Small intestine (tissue), 16 donors: Measurements from ENCODE around the gene RNF11. TPM values are rescaled to one million over a fixed set of nuclear protein-coding genes. Genes with fewer than 3 reads are reported as not detected.

Source experiments
- DNase-seq, 2 donors: peaks; one replicate each; pipeline versions ENCODE4 v3.0.0 to v3.0.0-alpha.2; 2013
- FAIRE-seq: peaks from 2 replicates; lab custom pipeline; 2012; peaks lifted over from hg19 to GRCh38; lab: Jason Lieb, UNC
- H3K27ac ChIP-seq, 3 donors: one replicate each; pipeline ENCODE4 v1.5.1; 2013; ENCODE audit warnings: low read length in 2 of 3, mild to moderate bottlenecking in 2 of 3, control low read depth in 1 of 3, inconsistent platforms in 1 of 3, low read depth in 1 of 3, moderate library complexity in 1 of 3
- H3K27me3 ChIP-seq, 3 donors: one replicate each; pipeline ENCODE4 v1.6.1; 2013; ENCODE audit warnings: low read length in 3 of 3, inconsistent platforms in 1 of 3; ENCODE audit not compliant: control insufficient read depth in 3 of 3, insufficient read depth in 3 of 3
- H3K36me3 ChIP-seq, 3 donors: one replicate each; pipeline ENCODE4 v1.6.1; 2013; ENCODE audit warnings: low read length in 3 of 3, inconsistent platforms in 1 of 3, low read depth in 1 of 3, mild to moderate bottlenecking in 1 of 3, moderate library complexity in 1 of 3; ENCODE audit not compliant: control insufficient read depth in 3 of 3, insufficient read depth in 2 of 3
- H3K4me1 ChIP-seq, 3 donors: one replicate each; pipeline ENCODE4 v1.6.1; 2013; ENCODE audit warnings: low read length in 2 of 3, inconsistent platforms in 1 of 3, low read depth in 1 of 3, mild to moderate bottlenecking in 1 of 3, moderate library complexity in 1 of 3; ENCODE audit not compliant: control insufficient read depth in 3 of 3, insufficient read depth in 2 of 3
- H3K4me3 ChIP-seq, 3 donors: one replicate each; pipeline ENCODE4 v1.5.1; 2013; ENCODE audit warnings: low read length in 3 of 3, control low read depth in 1 of 3, inconsistent platforms in 1 of 3, low read depth in 1 of 3, mild to moderate bottlenecking in 1 of 3, moderate library complexity in 1 of 3
- H3K9me3 ChIP-seq, 2 donors: one replicate each; pipeline ENCODE4 v1.6.1; 2013; ENCODE audit warnings: low read depth in 1 of 2, low read length in 1 of 2; ENCODE audit not compliant: control insufficient read depth in 2 of 2, insufficient read depth in 1 of 2
- WGBS, 3 donors: extraction: QIAGEN DNeasy Blood & Tissue Kit; methylation state at CpG; one replicate each; pipeline ENCODE4 v1.1.7; 2013; 5-methylcytosine and 5-hydroxymethylcytosine counted together
- long read RNA-seq, 10 donors: transcript quantifications; one replicate each; lab custom pipeline, GENCODE V29; 2026
- polyA plus RNA-seq, 4 donors: library from polyadenylated mRNA; stranded (reverse) in 3 of 4; unstranded in 1 of 4; fragments of 200-250 nt in 3 of 4; fragments of 120-200 nt in 1 of 4; gene quantifications; one replicate each; pipeline versions ENCODE4 v1.2.1 to v1.2.3, GENCODE V29; 2013
- donor health status: healthy with polysubstance abuse.
- donor health status: control.
- donor health status: control.
- donor health status: Bipolar disorder and iron deficiency.
- donor health status: healthy.

RNF11 gene, protein sequence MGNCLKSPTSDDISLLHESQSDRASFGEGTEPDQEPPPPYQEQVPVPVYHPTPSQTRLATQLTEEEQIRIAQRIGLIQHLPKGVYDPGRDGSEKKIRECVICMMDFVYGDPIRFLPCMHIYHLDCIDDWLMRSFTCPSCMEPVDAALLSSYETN
- polyA plus RNA-seq: 10 to 100 TPM; 41.9 to 88.6 (median 76.7) TPM
- long read RNA-seq, donor 1: 0 reads
- long read RNA-seq, donor 2, transcript RNF11-201 (3 exons, 3,084 nt): major isoform, 16 of 21 reads
- long read RNA-seq, donor 2, partial matches to known transcripts: 5 of 21 reads
- long read RNA-seq, donor 2, other reads (novel, unspliced or antisense): 0 of 21 reads
- long read RNA-seq, donor 3, transcript RNF11-201 (3 exons, 3,084 nt): major isoform, 19 of 36 reads
- long read RNA-seq, donor 3, partial matches to known transcripts: 17 of 36 reads
- long read RNA-seq, donor 3, other reads (novel, unspliced or antisense): 0 of 36 reads
- long read RNA-seq, donor 4: 0 reads
- long read RNA-seq, donor 5, transcript RNF11-201 (3 exons, 3,084 nt): major isoform, 5 of 12 reads
- long read RNA-seq, donor 5, partial matches to known transcripts: 6 of 12 reads
- long read RNA-seq, donor 5, other reads (novel, unspliced or antisense): 0 of 12 reads
- long read RNA-seq, donor 6, transcript RNF11-201 (3 exons, 3,084 nt): major isoform, 29 of 36 reads
- long read RNA-seq, donor 6, partial matches to known transcripts: 6 of 36 reads
- long read RNA-seq, donor 6, other reads (novel, unspliced or antisense): 0 of 36 reads
- long read RNA-seq, donor 7: 0 reads
- long read RNA-seq, donor 8, partial matches to known transcripts: 0 of 3 reads
- long read RNA-seq, donor 8, other reads (novel, unspliced or antisense): 0 of 3 reads
- long read RNA-seq, donor 9, transcript RNF11-201 (3 exons, 3,084 nt): major isoform, 8 of 9 reads
- long read RNA-seq, donor 9, partial matches to known transcripts: 0 of 9 reads
- long read RNA-seq, donor 9, other reads (novel, unspliced or antisense): 0 of 9 reads
- long read RNA-seq, donor 10, transcript RNF11-201 (3 exons, 3,084 nt): major isoform, 40 of 41 reads
- long read RNA-seq, donor 10, partial matches to known transcripts: 0 of 41 reads
- long read RNA-seq, donor 10, other reads (novel, unspliced or antisense): 0 of 41 reads

DNA sequence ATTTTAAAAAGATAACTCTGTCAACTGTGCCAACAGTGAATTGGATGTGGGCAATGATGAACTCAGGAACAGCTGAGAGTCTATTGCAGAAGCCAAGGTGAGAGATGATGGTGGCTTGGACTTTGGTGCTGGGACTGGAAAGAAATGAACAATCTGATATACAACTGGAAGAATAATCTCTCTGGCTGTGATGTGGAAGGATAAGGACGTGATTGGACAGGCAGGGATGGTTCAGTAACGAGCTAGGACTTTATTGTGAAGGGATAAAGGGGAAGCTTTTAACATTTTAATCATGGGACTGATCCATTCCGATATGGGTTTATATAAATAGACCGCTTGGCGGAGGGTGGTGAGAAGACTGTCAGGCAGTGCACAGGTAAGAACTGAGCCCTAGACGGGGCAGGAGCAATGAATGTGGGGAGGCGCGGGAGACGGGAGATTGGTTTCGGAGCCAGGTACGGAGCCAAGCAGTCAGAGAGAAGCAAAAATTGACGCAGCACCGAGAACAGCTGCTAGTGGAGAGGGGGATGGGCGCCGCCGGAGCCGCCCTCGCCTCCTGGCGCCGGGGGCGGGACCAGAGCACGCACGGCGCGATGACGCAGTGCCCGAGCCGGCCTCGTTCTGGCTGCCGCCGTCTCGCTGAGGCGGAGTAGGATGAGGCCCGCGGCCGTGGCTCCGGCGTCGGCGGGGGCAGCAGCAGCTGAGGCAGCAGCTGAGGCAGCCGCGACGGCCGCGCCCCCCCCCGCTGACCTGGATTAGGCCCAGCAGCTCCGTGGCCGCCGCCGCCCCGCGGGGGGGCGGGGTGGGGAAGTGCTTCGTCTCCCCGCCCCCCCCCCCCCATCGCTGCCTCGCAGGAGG lies at the start of gene RNF11:
Gene RNF11 (plus strand): TSS at position 601 of the 858 bp plus-strand sequence. CDS start 484 bp downstream, outside the sequence.
- H3K4me3 ChIP-seq: peak within 1 kb of the TSS; percentile 69 to 97 (median 87)
- peak within 1 kb of the TSS; percentile 96 to 98 (median 96) for H3K27ac ChIP-seq
- no peaks in the 10 kb centered on the region for H3K9me3 ChIP-seq
- peaks cover 4 to 13% (median 9%) of the 10 kb centered on the region in 3 donors for H3K4me1 ChIP-seq
- no peaks in the 10 kb centered on the region for H3K36me3 ChIP-seq
- peak; percentile 91 to 97 for DNase-seq
- FAIRE-seq: no peak
- H3K27me3 ChIP-seq: no peaks in the 10 kb centered on the region
- 0 to 1% (median 0%) methylated on average over 16 to 55 of the region's 57 CpGs for WGBS, 3 donors

DNA sequence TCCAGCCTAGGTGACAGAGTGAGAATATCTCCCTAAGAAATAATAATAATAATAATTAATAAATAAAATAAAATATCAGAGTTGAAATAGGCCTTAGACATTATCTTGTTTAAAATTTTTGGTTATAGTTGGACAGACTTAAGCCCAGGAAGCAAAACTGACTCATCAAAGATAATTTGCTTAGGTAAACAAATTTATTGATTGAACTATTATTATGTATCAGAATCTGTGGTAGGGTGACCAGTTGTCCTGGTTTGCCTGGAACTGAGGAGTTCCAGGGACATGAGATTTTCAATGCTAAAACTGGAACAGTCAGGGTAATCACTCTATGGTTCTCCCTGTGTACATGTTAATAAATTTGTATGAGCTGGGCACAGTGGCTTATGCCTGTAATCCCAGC lies 47.8 kb upstream of the RNF11 start:
- H3K4me3 ChIP-seq: no peak overlapping the region
- H3K27me3 ChIP-seq: no peaks in the 10 kb centered on the region
- FAIRE-seq: no peak

DNA sequence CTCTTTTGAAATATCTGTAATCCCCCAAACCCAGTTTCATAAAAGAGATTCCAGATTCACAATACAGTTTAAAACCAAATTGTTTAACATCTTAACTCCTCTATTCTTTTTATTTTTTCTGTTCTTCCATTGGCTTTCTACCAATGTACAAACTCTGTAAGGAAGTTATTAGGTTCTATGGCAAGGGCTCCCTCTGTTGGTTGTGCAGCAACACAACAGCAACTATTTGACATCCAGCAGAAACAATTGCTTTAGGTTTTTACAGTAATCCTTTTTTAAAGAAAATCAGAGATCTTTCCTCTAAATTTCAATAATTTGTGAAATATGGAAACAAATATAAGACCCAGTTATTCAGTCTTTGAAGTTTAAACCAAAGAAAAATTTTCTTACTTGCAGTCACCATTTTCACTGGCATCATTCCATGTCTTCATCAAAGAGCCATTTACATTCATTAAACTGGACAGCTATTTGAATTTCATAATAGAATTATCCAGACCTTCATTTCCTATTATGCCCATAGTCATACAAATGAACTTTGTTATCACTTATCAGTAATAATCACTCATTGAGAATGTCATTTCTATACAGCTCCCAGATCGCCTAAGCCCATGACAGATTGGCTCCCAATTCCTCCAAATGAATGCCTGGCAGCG lies 46.5 kb upstream of the RNF11 start:
- Histone ChIP-seq H3K4me1 (no peaks in the 10 kb centered on the region), H3K4me3 (no peak overlapping the region), H3K27ac (no peak overlapping the region), H3K27me3 (no peaks in the 10 kb centered on the region), H3K36me3 (no peaks in the 10 kb centered on the region), H3K9me3 (no peaks in the 10 kb centered on the region)
- FAIRE-seq: peak; percentile 30
- peak; percentile 58 to 67 for DNase-seq
- 17 to 50% (median 49%) methylated on average over 2 of the region's 2 CpGs for WGBS, 3 donors

More for the DNA sequence above, 47.8 kb upstream of the RNF11 start:
- no peak for DNase-seq
- Histone ChIP-seq H3K4me1 (no peaks in the 10 kb centered on the region), H3K36me3 (no peaks in the 10 kb centered on the region), H3K9me3 (no peaks in the 10 kb centered on the region), H3K27ac (no peak overlapping the region)

DNA sequence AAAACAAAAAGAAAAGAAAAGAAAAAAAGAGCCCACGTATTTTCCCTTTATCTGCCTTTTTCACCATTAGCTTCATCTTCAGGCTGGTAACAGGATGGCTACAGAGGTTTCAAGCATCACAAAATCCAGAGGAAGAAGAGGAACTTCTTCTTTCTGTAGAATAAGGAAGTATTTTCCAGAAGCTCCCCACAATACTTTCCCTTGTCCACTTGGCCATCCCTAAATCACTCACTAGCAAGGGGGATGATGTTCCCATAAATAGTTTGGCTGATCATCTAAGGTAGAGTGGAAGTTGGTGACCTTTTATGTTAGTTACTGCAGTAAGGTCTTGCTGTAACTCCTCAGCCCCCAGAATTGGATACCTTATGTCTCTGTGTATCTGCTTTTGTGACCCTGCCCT lies 45.1 kb upstream of the RNF11 start:
- FAIRE-seq (no peak), DNase-seq (no peak)
- H3K36me3 ChIP-seq: no peaks in the 10 kb centered on the region
- no peak overlapping the region for H3K4me3 ChIP-seq
- H3K27ac ChIP-seq: no peak overlapping the region
- no peaks in the 10 kb centered on the region for H3K27me3 ChIP-seq
- H3K9me3 ChIP-seq: no peaks in the 10 kb centered on the region
- WGBS, 3 donors: 42 to 74% (median 67%) methylated on average over 1 of the region's 1 CpG
- no peaks in the 10 kb centered on the region for H3K4me1 ChIP-seq

DNA sequence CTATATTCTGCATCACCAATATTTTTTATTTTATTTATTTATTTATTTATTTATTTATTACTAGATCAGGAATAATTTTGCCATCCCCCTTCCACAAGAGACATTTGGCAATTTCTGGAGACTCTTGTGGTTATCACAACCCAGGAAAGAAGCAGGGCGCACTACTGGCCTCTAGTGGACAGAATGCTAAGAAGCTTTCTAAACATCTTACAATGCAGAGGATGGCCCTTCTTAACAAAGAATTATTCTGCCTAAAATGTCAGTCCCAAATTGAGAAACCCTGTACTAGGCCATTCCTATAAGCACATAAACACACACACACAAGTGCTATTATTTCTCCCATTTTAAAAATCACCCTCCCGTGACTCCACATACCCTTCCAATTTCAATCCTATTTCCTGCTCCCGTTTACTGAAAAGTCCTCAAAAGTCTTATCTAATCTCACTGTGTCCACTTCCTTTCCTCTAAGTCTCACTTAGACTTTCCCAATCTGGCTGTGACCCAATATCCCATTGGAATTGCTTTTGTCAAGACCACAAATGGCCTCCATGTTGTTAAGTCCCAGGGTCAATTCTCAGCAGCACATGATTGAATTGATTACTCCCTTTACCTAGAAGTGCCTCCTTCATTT lies 43.7 kb upstream of the RNF11 start:
- peak; percentile 64 to 69 for DNase-seq
- FAIRE-seq: no peak
- Histone ChIP-seq H3K4me3 (no peak overlapping the region), H3K27ac (no peak overlapping the region), H3K9me3 (no peaks in the 10 kb centered on the region), H3K27me3 (no peaks in the 10 kb centered on the region), H3K36me3 (no peaks in the 10 kb centered on the region), H3K4me1 (no peaks in the 10 kb centered on the region)
- 40 to 47% (median 40%) methylated on average over 3 of the region's 3 CpGs for WGBS, 3 donors

DNA sequence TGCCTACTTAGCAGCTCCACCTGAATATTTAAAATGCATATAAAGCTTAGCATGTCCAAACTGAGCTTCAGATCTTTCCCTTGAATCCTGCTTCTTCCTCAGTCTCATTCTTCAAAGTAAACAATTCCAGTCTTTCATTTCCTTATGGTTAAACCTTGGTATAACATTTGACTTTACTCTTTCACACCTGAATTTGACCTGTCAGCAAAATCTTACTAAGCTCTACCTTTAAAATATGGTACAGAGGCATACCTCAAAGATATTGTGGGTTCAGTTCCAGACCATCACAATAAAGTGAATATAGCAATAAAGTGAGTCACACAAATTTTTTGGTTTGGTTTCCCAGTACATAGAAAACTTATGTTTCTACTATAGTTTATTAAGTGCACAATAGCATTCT lies 42.5 kb upstream of the RNF11 start:
- Histone ChIP-seq H3K27ac (no peak overlapping the region), H3K27me3 (no peaks in the 10 kb centered on the region), H3K4me3 (no peak overlapping the region), H3K36me3 (no peaks in the 10 kb centered on the region), H3K4me1 (no peaks in the 10 kb centered on the region), H3K9me3 (no peaks in the 10 kb centered on the region)
- DNase-seq (no peak), FAIRE-seq (no peak)

DNA sequence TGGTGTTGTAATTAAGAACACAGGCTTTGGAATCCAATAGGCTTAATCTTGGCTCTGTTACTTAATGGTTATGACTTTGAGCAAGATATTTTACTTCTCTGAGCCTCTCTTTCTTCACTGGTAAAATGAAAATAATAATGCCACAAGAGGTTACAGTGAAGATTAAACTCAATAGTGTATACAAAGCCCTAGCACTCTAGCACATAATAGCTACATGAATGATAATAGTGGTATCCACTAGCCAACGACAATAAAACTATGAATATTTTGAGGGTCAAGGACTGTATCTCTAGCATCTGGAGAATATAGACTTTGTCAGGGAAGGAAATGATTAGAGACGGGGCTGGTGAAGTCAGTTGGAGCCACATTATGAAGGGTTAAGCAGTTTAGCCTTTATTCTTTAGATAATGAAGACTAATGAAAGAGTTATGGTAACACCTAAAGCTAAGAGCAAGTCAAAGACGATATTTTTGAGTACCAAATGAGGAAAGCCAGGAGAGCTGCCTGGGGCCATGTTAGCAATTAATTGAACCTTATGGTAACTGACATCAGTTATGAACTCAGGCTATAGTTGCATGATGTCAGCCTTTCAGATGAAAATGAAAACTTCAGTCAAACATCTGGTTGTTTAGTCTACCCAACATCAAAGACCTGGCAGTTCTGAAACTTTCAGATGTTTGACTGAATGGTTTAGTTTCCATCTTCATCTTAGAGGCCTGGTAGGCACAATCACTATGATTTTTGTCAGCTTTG lies 32.8 kb upstream of the RNF11 start:
- Histone ChIP-seq H3K36me3 (no peaks in the 10 kb centered on the region), H3K4me1 (no peaks in the 10 kb centered on the region), H3K27ac (no peak overlapping the region), H3K4me3 (no peak overlapping the region), H3K27me3 (no peaks in the 10 kb centered on the region), H3K9me3 (no peaks in the 10 kb centered on the region)
- FAIRE-seq: no peak
- DNase-seq: no peak
- 77 to 85% (median 84%) methylated on average over 3 of the region's 3 CpGs for WGBS, 3 donors
